ENCODE results near the gene DPP8. TPM values are rescaled to one million over a fixed set of nuclear protein-coding genes. Genes with fewer than 3 reads are reported as not detected.

The DPP8 gene
- total and polyA plus RNA-seq, 2 donors (not counting 1 experiment from before 2014, with no cell fraction given): 17.1 to 65.2 TPM

DNA sequence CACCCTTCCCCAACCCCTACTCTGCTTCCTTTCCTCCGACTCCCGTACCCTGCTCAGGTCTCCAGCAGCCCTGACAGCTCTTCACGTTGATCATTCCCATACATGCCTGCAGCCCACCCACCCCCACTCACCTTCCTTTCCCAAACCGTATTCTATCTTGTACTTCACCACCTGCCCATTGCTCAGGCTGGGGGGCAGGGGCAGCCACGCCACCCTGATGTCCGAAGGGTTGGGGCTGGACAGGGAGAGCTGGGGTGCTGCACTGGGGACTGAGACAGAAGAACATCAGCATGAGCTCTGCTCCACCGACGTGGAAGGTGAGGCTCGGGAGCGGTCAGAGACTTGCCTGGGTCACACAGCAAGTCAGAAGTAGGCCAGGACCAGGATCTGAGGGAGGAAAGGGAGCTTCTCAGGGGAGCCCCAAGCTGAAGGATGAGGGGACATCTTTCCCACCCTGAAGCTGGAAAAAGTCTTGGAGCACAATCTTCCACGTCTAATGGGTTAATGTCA, 123.2 kb downstream of the DPP8 start:
- CTCF ChIA-PET: interaction anchor here (0.7 to 2.0 kb wide), 2 partner anchors 8 to 232 kb away, joined by 3 to 13 read pairs; no protein-coding TSS in a partner anchor
- Histone ChIP-seq H3K27ac (ENCODE audit: low read length in 2 of 2) (no peak overlapping the region), H3K27me3 (replicated peaks in 1 of 4; ENCODE audit: control extremely low read depth in 1 of 4, control insufficient read depth in 3 of 4, insufficient read depth in 4 of 4, low read length in 3 of 4) (peaks cover 0 to 46% (median 30%) of the 10 kb centered on the region in 4 experiments), H3K4me1 (ENCODE audit: control insufficient read depth in 2 of 2, insufficient read depth in 2 of 2, low read length in 2 of 2) (peaks cover 11 to 17% of the 10 kb centered on the region in 2 donors), H3K79me2 (ENCODE audit: control insufficient read depth, insufficient read depth, low read length) (no peaks in the 10 kb centered on the region), H3K36me3 (replicated peaks in 1 of 2; ENCODE audit: control extremely low read depth in 1 of 2, control insufficient read depth in 1 of 2, extremely low read depth in 1 of 2, insufficient read depth in 2 of 2, low read length in 1 of 2) (no peaks in the 10 kb centered on the region), H3K4me2 (replicated peaks; ENCODE audit: low read depth, low read length, poor library complexity, severe bottlenecking) (no peak overlapping the region), H3K9ac (ENCODE audit: low read length) (no peak overlapping the region), H3K4me3 (ENCODE audit: control extremely low read depth in 1 of 5, extremely low read depth in 1 of 5, insufficient read depth in 1 of 5, low read depth in 2 of 5, low read length in 4 of 5) (no peak overlapping the region), H2AFZ (ENCODE audit: insufficient read depth, low read depth, low read length, poor library complexity, severe bottlenecking) (no peak overlapping the region), H4K20me1 (ENCODE audit: control insufficient read depth, insufficient read depth, low read length, poor library complexity, severe bottlenecking) (no peaks in the 10 kb centered on the region), H3K9me3 (ENCODE audit: control extremely low read depth in 1 of 3, control insufficient read depth in 2 of 3, insufficient read depth in 1 of 3, low read length in 2 of 3) (peaks cover 0 to under 1% (median 0%) of the 10 kb centered on the region in 3 donors)
- peaks cover 60% of the 10 kb centered on the region for H3K27me3 Mint-ChIP-seq
- intact Hi-C loops (cut with micrococcal nuclease): no loop called here
- TF ChIP-seq EZH2 (IDR thresholded peaks at IDR 0.05; ENCODE audit: borderline replicate concordance, insufficient read depth, low read depth, low read length, poor library complexity, severe bottlenecking): no peak
- TF ChIP-seq, protein P1, sequence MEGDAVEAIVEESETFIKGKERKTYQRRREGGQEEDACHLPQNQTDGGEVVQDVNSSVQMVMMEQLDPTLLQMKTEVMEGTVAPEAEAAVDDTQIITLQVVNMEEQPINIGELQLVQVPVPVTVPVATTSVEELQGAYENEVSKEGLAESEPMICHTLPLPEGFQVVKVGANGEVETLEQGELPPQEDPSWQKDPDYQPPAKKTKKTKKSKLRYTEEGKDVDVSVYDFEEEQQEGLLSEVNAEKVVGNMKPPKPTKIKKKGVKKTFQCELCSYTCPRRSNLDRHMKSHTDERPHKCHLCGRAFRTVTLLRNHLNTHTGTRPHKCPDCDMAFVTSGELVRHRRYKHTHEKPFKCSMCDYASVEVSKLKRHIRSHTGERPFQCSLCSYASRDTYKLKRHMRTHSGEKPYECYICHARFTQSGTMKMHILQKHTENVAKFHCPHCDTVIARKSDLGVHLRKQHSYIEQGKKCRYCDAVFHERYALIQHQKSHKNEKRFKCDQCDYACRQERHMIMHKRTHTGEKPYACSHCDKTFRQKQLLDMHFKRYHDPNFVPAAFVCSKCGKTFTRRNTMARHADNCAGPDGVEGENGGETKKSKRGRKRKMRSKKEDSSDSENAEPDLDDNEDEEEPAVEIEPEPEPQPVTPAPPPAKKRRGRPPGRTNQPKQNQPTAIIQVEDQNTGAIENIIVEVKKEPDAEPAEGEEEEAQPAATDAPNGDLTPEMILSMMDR (IDR thresholded peaks at IDR 0.05): no peak
- 88% methylated on average over 11 of the region's 11 CpGs for WGBS (ENCODE audit: insufficient coverage)
- no peaks in the 10 kb centered on the region for H3K9me3 Mint-ChIP-seq (ENCODE audit: insufficient read depth)
- H3K27ac Mint-ChIP-seq: no peak overlapping the region
- peaks cover 8% of the 10 kb centered on the region for H3K4me1 Mint-ChIP-seq
- H3K4me3 Mint-ChIP-seq: no peak overlapping the region
- POLR2A ChIA-PET: no interaction called here
- DNase-seq (no peak), ATAC-seq (ENCODE audit: low read depth) (no peak)

- no peak overlapping the region for H3K27ac ChIP-seq (ENCODE audit: low read length in 2 of 2)
- H3K27ac Mint-ChIP-seq: no peak overlapping the region
- H3K27me3 ChIP-seq (replicated peaks in 1 of 4; ENCODE audit: control extremely low read depth in 1 of 4, control insufficient read depth in 3 of 4, insufficient read depth in 4 of 4, low read length in 3 of 4): peaks cover 0 to 52% (median 29%) of the 10 kb centered on the region in 4 experiments
- H3K4me1 ChIP-seq (ENCODE audit: control insufficient read depth in 2 of 2, insufficient read depth in 2 of 2, low read length in 2 of 2): peaks cover 11 to 17% of the 10 kb centered on the region in 2 donors
- 85% methylated on average over 8 of the region's 8 CpGs for WGBS (ENCODE audit: insufficient coverage)
- H3K9me3 Mint-ChIP-seq (ENCODE audit: insufficient read depth): no peaks in the 10 kb centered on the region
- ATAC-seq (ENCODE audit: low read depth) (no peak), DNase-seq (no peak)
- no peak overlapping the region for H3K4me3 ChIP-seq (ENCODE audit: control extremely low read depth in 1 of 5, extremely low read depth in 1 of 5, insufficient read depth in 1 of 5, low read depth in 2 of 5, low read length in 4 of 5)
- peaks cover 0 to 3% (median 0%) of the 10 kb centered on the region in 3 donors for H3K9me3 ChIP-seq (ENCODE audit: control extremely low read depth in 1 of 3, control insufficient read depth in 2 of 3, insufficient read depth in 1 of 3, low read length in 2 of 3)
- TF ChIP-seq EZH2 (IDR thresholded peaks at IDR 0.05; ENCODE audit: borderline replicate concordance, insufficient read depth, low read depth, low read length, poor library complexity, severe bottlenecking): no peak
- TF ChIP-seq, protein P1 (IDR thresholded peaks at IDR 0.05): no peak
- ChIA-PET CTCF (interaction anchor here (2.0 kb wide), 1 partner anchor 8 kb away, joined by 13 read pairs; no protein-coding TSS in a partner anchor), POLR2A (no interaction called here)
- intact Hi-C loops (cut with micrococcal nuclease): no loop called here
- H3K4me2 ChIP-seq (replicated peaks; ENCODE audit: low read depth, low read length, poor library complexity, severe bottlenecking): no peak overlapping the region
- H3K36me3 ChIP-seq (replicated peaks in 1 of 2; ENCODE audit: control extremely low read depth in 1 of 2, control insufficient read depth in 1 of 2, extremely low read depth in 1 of 2, insufficient read depth in 2 of 2, low read length in 1 of 2): no peaks in the 10 kb centered on the region
- no peak overlapping the region for H3K9ac ChIP-seq (ENCODE audit: low read length)
- peaks cover 60% of the 10 kb centered on the region for H3K27me3 Mint-ChIP-seq
- H2AFZ ChIP-seq (ENCODE audit: insufficient read depth, low read depth, low read length, poor library complexity, severe bottlenecking): no peak overlapping the region
- no peaks in the 10 kb centered on the region for H3K79me2 ChIP-seq (ENCODE audit: control insufficient read depth, insufficient read depth, low read length)
- H3K4me3 Mint-ChIP-seq: no peak overlapping the region
- H4K20me1 ChIP-seq (ENCODE audit: control insufficient read depth, insufficient read depth, low read length, poor library complexity, severe bottlenecking): no peaks in the 10 kb centered on the region
- peaks cover 8% of the 10 kb centered on the region for H3K4me1 Mint-ChIP-seq
Measured at GRCh38 chr15:65393557-65393956, 123.9 kb downstream of the DPP8 start.

Data from B cell (primary cell).